ENCODE results near the gene PCGF1. TPM values are rescaled to one million over a fixed set of nuclear protein-coding genes. Genes with fewer than 3 reads are reported as not detected.
A peak's percentile ranks its signal among the peaks of the same experiment; 100 is the strongest.

PCGF1 gene
- total RNA-seq, 1 donor from 2014 or later: 17.9 TPM

DNA sequence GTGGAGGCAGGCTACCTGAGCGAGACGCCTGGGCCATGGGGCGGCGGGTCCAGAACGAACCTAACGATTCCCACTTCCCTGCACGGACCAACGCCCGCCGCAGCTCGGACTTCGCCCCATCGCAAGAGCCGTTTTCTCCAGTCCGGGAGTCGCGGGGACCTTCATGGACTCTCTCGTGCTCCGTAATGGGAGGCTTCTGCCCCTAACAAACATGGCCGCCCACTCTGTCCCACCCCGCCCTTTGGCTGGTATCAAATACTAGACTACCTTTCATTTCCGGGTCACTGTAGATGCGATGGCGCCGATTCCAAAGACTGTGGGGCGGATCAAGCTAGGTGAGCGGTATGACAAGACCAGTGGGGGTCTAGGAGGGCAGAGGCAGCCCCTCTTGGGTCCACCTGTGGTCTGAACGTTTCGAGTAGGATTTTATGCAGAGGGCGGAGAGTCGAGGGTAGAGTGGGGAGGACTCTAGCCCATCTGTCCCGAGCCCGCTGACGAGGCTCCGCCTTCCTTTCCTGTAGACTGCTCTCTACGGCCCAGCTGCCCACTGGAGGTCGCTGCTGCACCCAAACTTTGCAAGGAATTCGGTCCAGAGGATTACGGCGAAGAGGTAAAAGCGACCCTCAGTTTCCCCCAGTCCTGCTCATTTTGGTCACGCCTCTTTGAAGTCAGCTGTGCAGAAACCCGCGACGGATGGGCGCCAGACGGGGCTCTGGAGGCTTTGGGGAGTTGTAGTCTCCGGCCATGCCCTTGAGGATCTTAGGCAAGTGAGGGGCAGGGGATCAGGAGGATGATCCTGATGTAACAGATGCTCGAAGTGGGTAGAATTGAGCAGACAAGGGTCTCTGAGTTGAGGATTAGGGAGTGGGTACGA is 24.5 kb downstream of the PCGF1 start, which contains the start of the genes CCDC142 and TTC31:
TSS of gene CCDC142 (minus strand) at position 198 of the 874 bp plus-strand sequence. CDS start at position 37, 161 bp downstream.
TSS of gene TTC31 (plus strand) at position 281 of the 874 bp plus-strand sequence. CDS start at position 296, 15 bp downstream.
- DNase-seq (ENCODE audit: low read depth): peak; percentile 89
- H3K27me3 ChIP-seq (ENCODE audit: insufficient read depth, low read length): no peaks in the 10 kb centered on the region
- peak within 1 kb of the TSS; percentile 83 for H3K27ac ChIP-seq (ENCODE audit: low read depth, low read length)
- H2AFZ ChIP-seq (ENCODE audit: low read depth, low read length): peak within 1 kb of the TSS; percentile 95
- no peaks in the 10 kb centered on the region for H3K27me3 Mint-ChIP-seq (ENCODE audit: low read depth, unreplicated experiment)
- H3K4me2 ChIP-seq (ENCODE audit: low read length): peak within 1 kb of the TSS; percentile 97
- peak within 1 kb of the TSS; percentile 98 for H3K4me3 Mint-ChIP-seq (ENCODE audit: unreplicated experiment)
- H3K4me3 ChIP-seq (ENCODE audit: insufficient read depth, low read depth, low read length): peak within 1 kb of the TSS; percentile 97
- no peak for FAIRE-seq
- peaks cover 6% of the 10 kb centered on the region for H3K36me3 Mint-ChIP-seq (ENCODE audit: low read depth, unreplicated experiment)
- H3K79me2 ChIP-seq (ENCODE audit: insufficient read depth, low read length): peaks cover 37% of the 10 kb centered on the region
- H3K9me3 Mint-ChIP-seq (ENCODE audit: unreplicated experiment): no peaks in the 10 kb centered on the region
- H3K9ac ChIP-seq (ENCODE audit: low read length): peak within 1 kb of the TSS; percentile 88
- H4K20me1 ChIP-seq (ENCODE audit: insufficient read depth, low read length): peaks cover 13% of the 10 kb centered on the region
- peak within 1 kb of the TSS; percentile 89 for H3K27ac Mint-ChIP-seq (ENCODE audit: unreplicated experiment)
- no peaks in the 10 kb centered on the region for H3K9me3 ChIP-seq (ENCODE audit: insufficient read depth, low read depth, low read length)
- peaks cover 3% of the 10 kb centered on the region for H3K36me3 ChIP-seq (ENCODE audit: insufficient read depth, low read length)
- H3K4me1 Mint-ChIP-seq (ENCODE audit: low read depth, unreplicated experiment): peaks cover 3% of the 10 kb centered on the region
- peaks cover 15% of the 10 kb centered on the region for H3K4me1 ChIP-seq (ENCODE audit: insufficient read depth, low read length)
- no peak for TF ChIP-seq EZH2 (IDR thresholded peaks at IDR 0.05; ENCODE audit: insufficient read depth, low read length)
- TF ChIP-seq, protein P1, sequence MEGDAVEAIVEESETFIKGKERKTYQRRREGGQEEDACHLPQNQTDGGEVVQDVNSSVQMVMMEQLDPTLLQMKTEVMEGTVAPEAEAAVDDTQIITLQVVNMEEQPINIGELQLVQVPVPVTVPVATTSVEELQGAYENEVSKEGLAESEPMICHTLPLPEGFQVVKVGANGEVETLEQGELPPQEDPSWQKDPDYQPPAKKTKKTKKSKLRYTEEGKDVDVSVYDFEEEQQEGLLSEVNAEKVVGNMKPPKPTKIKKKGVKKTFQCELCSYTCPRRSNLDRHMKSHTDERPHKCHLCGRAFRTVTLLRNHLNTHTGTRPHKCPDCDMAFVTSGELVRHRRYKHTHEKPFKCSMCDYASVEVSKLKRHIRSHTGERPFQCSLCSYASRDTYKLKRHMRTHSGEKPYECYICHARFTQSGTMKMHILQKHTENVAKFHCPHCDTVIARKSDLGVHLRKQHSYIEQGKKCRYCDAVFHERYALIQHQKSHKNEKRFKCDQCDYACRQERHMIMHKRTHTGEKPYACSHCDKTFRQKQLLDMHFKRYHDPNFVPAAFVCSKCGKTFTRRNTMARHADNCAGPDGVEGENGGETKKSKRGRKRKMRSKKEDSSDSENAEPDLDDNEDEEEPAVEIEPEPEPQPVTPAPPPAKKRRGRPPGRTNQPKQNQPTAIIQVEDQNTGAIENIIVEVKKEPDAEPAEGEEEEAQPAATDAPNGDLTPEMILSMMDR (IDR thresholded peaks at IDR 0.05; ENCODE audit: insufficient read depth, low read depth, low read length): peak; percentile 88

- H2AFZ ChIP-seq (ENCODE audit: low read depth, low read length): peak overlapping the region; percentile 95
Observed at GRCh38 chr2:74481961-74482800, 25.3 kb downstream of the PCGF1 start.

More at GRCh38 chr2:74481961-74482800, 25.3 kb downstream of the PCGF1 start:
- DNase-seq (ENCODE audit: low read depth): no peak
- Histone ChIP-seq H3K4me1 (ENCODE audit: insufficient read depth, low read length) (peaks cover 15% of the 10 kb centered on the region), H3K27ac (ENCODE audit: low read depth, low read length) (peak overlapping the region; percentile 83), H3K4me2 (ENCODE audit: low read length) (peak overlapping the region; percentile 97), H3K9ac (ENCODE audit: low read length) (peak overlapping the region; percentile 88), H3K9me3 (ENCODE audit: insufficient read depth, low read depth, low read length) (no peaks in the 10 kb centered on the region), H3K36me3 (ENCODE audit: insufficient read depth, low read length) (peaks cover 3% of the 10 kb centered on the region), H3K4me3 (ENCODE audit: insufficient read depth, low read depth, low read length) (peak overlapping the region; percentile 97), H3K79me2 (ENCODE audit: insufficient read depth, low read length) (peaks cover 37% of the 10 kb centered on the region), H4K20me1 (ENCODE audit: insufficient read depth, low read length) (peaks cover 13% of the 10 kb centered on the region), H3K27me3 (ENCODE audit: insufficient read depth, low read length) (no peaks in the 10 kb centered on the region)
- H3K4me3 Mint-ChIP-seq (ENCODE audit: unreplicated experiment): peak overlapping the region; percentile 98
- H3K36me3 Mint-ChIP-seq (ENCODE audit: low read depth, unreplicated experiment): peaks cover 6% of the 10 kb centered on the region
- H3K27me3 Mint-ChIP-seq (ENCODE audit: low read depth, unreplicated experiment): no peaks in the 10 kb centered on the region
- H3K9me3 Mint-ChIP-seq (ENCODE audit: unreplicated experiment): no peaks in the 10 kb centered on the region
- no peak for FAIRE-seq
- H3K4me1 Mint-ChIP-seq (ENCODE audit: low read depth, unreplicated experiment): peaks cover 3% of the 10 kb centered on the region
- TF ChIP-seq EZH2 (IDR thresholded peaks at IDR 0.05; ENCODE audit: insufficient read depth, low read length): no peak
- TF ChIP-seq, protein P1 (IDR thresholded peaks at IDR 0.05; ENCODE audit: insufficient read depth, low read depth, low read length): no peak
- H3K27ac Mint-ChIP-seq (ENCODE audit: unreplicated experiment): peak overlapping the region; percentile 89
